WTC11 (cell line): ENCODE results near the gene ZBTB7C.

ENCODE experiments used
- CTCF ChIP-seq: fragments of 200-600 bp; IDR thresholded peaks from 2 replicates; pipeline ENCODE4 v1.8.0; 2022; ENCODE audit warnings: antibody characterized with exemption
- NFYB ChIP-seq: sonication (generic); formaldehyde crosslinking; conservative IDR thresholded peaks from 2 replicates; pipeline ENCODE4 v1.8.0; 2022; ENCODE audit warnings: low read depth, missing genetic modification reagents
- PRRX2 ChIP-seq: fragments of 250-450 bp; sonication (Bioruptor Pico); IDR thresholded peaks from 2 replicates; pipeline ENCODE4 v1.8.0; 2021; ENCODE audit warnings: mild to moderate bottlenecking

- TF ChIP-seq PRRX2 (CRISPR knock-in tag) = no peak
- TF ChIP-seq CTCF = no peak
- no peak for TF ChIP-seq NFYB (CRISPR knock-in tag)
Observed at GRCh38 chr18:48158721-48159120, 250.5 kb downstream of the ZBTB7C start.
